CD4-positive, CD25-positive, alpha-beta regulatory T cell (primary cell): ENCODE results near the gene SEPHS1. TPM values are rescaled to one million over a fixed set of nuclear protein-coding genes. Genes with fewer than 3 reads are reported as not detected.
A peak's percentile ranks its signal among the peaks of the same experiment; 100 is the strongest.
"Not testable (repeated sequence)": the region's sequence is repeated elsewhere in the genome, so short reads cannot be mapped to it uniquely, and the experiment has no call there.

Experiments
- ATAC-seq, 2 donors: fragments of 150-1000 bp; cut with Tn5 transposase; one replicate each; pipeline ENCODE4 v1.10.0; 2021; ENCODE audit warnings: low read depth in 2 of 2, moderate number of reproducible peaks in 2 of 2, moderate library complexity in 1 of 2
- DNase-seq, 3 donors: peaks; one replicate each; pipeline versions ENCODE4 v3.0.0 to v3.0.0-alpha.2; 2012 to 2022; ENCODE audit warnings: mixed read lengths in 1 of 3
- H3K27ac ChIP-seq: one replicate; pipeline ENCODE4 v1.7.0; 2013; ENCODE audit warnings: mild to moderate bottlenecking, low read length; ENCODE audit not compliant: insufficient read depth, poor library complexity, severe bottlenecking
- H3K27me3 ChIP-seq: one replicate; pipeline ENCODE4 v1.7.0; 2013; ENCODE audit warnings: low read length; ENCODE audit not compliant: control insufficient read depth, insufficient read depth
- H3K36me3 ChIP-seq: one replicate; pipeline ENCODE4 v1.7.0; 2013; ENCODE audit warnings: mild to moderate bottlenecking, low read length, moderate library complexity; ENCODE audit not compliant: control insufficient read depth, insufficient read depth
- H3K4me1 ChIP-seq: 2 replicates; pipeline ENCODE4 v1.7.0; 2013; ENCODE audit warnings: mild to moderate bottlenecking, low read length; ENCODE audit not compliant: insufficient read depth, control insufficient read depth, poor library complexity, severe bottlenecking
- H3K4me3 ChIP-seq: one replicate; pipeline ENCODE4 v1.7.0; 2013; ENCODE audit warnings: low read depth, mild to moderate bottlenecking, low read length, moderate library complexity
- H3K9me3 ChIP-seq, 2 experiments: 1 replicate in 1 of 2; 2 replicates in 1 of 2; pipeline ENCODE4 v1.7.0; 2013; ENCODE audit warnings: low read length in 2 of 2, mild to moderate bottlenecking in 1 of 2, moderate library complexity in 1 of 2; ENCODE audit not compliant: control insufficient read depth in 2 of 2
- H3K27ac Mint-ChIP-seq, 3 donors: one replicate each; pipeline ENCODE4 v1.8.0; 2020 to 2022; ENCODE audit warnings: mild to moderate bottlenecking in 3 of 3, mixed read lengths in 3 of 3, moderate library complexity in 2 of 3
- H3K27me3 Mint-ChIP-seq: one replicate; pipeline ENCODE4 v1.8.0; 2022; ENCODE audit warnings: mild to moderate bottlenecking, mixed read lengths
- H3K36me3 Mint-ChIP-seq: one replicate; pipeline ENCODE4 v1.8.0; 2020; ENCODE audit warnings: mixed read lengths
- H3K4me1 Mint-ChIP-seq, 4 donors: one replicate each; pipeline ENCODE4 v1.8.0; 2020 to 2022; ENCODE audit warnings: mixed read lengths in 4 of 4, mild to moderate bottlenecking in 1 of 4
- H3K4me3 Mint-ChIP-seq, 4 donors: one replicate each; pipeline ENCODE4 v1.8.0; 2020 to 2022; ENCODE audit warnings: mild to moderate bottlenecking in 4 of 4, mixed read lengths in 4 of 4, moderate library complexity in 3 of 4
- H3K9me3 Mint-ChIP-seq, 7 donors: one replicate each; pipeline ENCODE4 v1.8.0; 2020 to 2022; ENCODE audit warnings: mixed read lengths in 7 of 7, mild to moderate bottlenecking in 3 of 7, moderate library complexity in 2 of 7
- polyA plus RNA-seq, 4 donors: library from polyadenylated mRNA; unstranded; fragments of 300-500 nt; fragmentation: Illumina TruSeq; gene quantifications; one replicate each; pipeline ENCODE4 v1.2.3, GENCODE V29; 2021
- total RNA-seq: library from RNA; stranded (reverse); gene quantifications from one replicate; pipeline ENCODE4 v1.2.3, GENCODE V29; 2022

The SEPHS1 gene
- total and polyA plus RNA-seq, 5 donors from 2014 or later: 14.6 to 26.6 (median 19.2) TPM

DNA sequence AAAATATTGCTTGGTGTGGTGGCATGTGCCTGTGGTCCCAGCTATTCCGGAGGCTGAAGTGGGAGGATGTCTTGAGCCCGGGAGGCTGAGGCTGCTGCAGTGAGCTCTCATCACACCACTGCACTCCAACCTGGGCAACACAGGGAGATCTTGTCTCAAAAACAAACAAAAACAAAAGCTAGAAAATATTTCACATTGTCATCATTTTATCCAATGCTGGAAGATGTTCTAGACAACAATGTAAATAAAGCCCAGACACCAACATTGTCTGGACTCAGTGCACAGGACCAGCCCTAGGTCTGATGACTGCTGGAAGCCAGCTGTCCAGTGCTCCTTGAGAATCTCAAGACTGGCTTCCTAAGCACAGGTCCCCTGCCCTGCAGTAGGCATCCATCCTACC is 13.5 kb downstream of the SEPHS1 start:
- no peak overlapping the region for H3K27ac Mint-ChIP-seq
- peaks cover 4 to 20% (median 15%) of the 10 kb centered on the region in 4 donors for H3K4me1 Mint-ChIP-seq
- ATAC-seq: no peak
- Histone ChIP-seq H3K27ac (no peak overlapping the region), H3K4me1 (no peaks in the 10 kb centered on the region), H3K27me3 (no peaks in the 10 kb centered on the region), H3K36me3 (peaks cover 37% of the 10 kb centered on the region), H3K9me3 (no peaks in the 10 kb centered on the region), H3K4me3 (no peak overlapping the region)
- H3K36me3 Mint-ChIP-seq: peaks cover 44% of the 10 kb centered on the region
- no peak for DNase-seq
- H3K27me3 Mint-ChIP-seq: no peaks in the 10 kb centered on the region
- H3K9me3 Mint-ChIP-seq: no peaks in the 10 kb centered on the region
- H3K4me3 Mint-ChIP-seq: no peak overlapping the region

- ATAC-seq (no peak), DNase-seq (no peak)
- Histone ChIP-seq H3K9me3 (no peaks in the 10 kb centered on the region), H3K4me3 (no peak overlapping the region), H3K27ac (no peak overlapping the region), H3K27me3 (no peaks in the 10 kb centered on the region), H3K36me3 (peaks cover 55% of the 10 kb centered on the region), H3K4me1 (no peaks in the 10 kb centered on the region)
- Mint-ChIP-seq H3K9me3 (no peaks in the 10 kb centered on the region), H3K4me1 (peaks cover 0 to 3% (median 1%) of the 10 kb centered on the region in 4 donors), H3K36me3 (peaks cover 52% of the 10 kb centered on the region), H3K4me3 (no peak overlapping the region), H3K27ac (no peak overlapping the region), H3K27me3 (no peaks in the 10 kb centered on the region)
Measured at GRCh38 chr10:13331646-13332045, 16.4 kb downstream of the SEPHS1 start.

DNA sequence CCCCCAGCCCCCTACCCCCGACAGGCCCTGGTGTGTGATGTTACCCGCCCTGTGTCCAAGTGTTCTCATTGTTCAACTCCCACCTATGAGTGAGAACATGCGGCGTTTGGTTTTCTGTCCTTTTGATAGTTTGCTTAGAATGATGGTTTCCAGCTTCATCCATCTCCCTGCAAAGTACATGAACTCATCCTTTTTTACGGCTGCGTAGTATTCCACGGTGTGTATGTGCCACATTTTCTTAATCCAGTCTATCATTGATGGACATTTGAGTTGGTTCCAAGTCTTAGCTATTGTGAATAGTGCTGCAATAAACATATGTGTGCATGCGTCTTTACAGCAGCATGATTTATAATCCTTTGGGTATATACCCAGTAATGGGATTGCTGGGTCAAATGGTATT is 17.1 kb downstream of the SEPHS1 start:
- H3K36me3 ChIP-seq: peaks cover 61% of the 10 kb centered on the region
- not testable (repeated sequence) for ATAC-seq, H3K27me3 ChIP-seq, H3K4me1 ChIP-seq, H3K4me3 ChIP-seq, H3K9me3 ChIP-seq, H3K27me3 Mint-ChIP-seq, H3K4me1 Mint-ChIP-seq, H3K4me3 Mint-ChIP-seq, H3K27ac ChIP-seq, DNase-seq, H3K9me3 Mint-ChIP-seq
- H3K27ac Mint-ChIP-seq: peak overlapping the region in 1 of 3 donors; percentile 3
- H3K36me3 Mint-ChIP-seq: peaks cover 49% of the 10 kb centered on the region

GRCh38 chr10:13329565-13329964 is 18.5 kb downstream of the SEPHS1 start:
- H3K36me3 Mint-ChIP-seq: peaks cover 52% of the 10 kb centered on the region
- no peaks in the 10 kb centered on the region for H3K9me3 Mint-ChIP-seq
- H3K27me3 ChIP-seq: no peaks in the 10 kb centered on the region
- ATAC-seq (no peak), DNase-seq (no peak)
- no peak overlapping the region for H3K4me3 Mint-ChIP-seq
- peaks cover 66% of the 10 kb centered on the region for H3K36me3 ChIP-seq
- no peak overlapping the region for H3K27ac ChIP-seq
- no peaks in the 10 kb centered on the region for H3K27me3 Mint-ChIP-seq
- H3K4me1 Mint-ChIP-seq: peaks cover 0 to 3% (median 1%) of the 10 kb centered on the region in 4 donors
- no peaks in the 10 kb centered on the region for H3K4me1 ChIP-seq
- peak overlapping the region in 1 of 3 donors; percentile 79 for H3K27ac Mint-ChIP-seq
- no peak overlapping the region for H3K4me3 ChIP-seq
- no peaks in the 10 kb centered on the region for H3K9me3 ChIP-seq

GRCh38 chr10:13328613-13329012 is 19.5 kb downstream of the SEPHS1 start:
- H3K27ac ChIP-seq: no peak overlapping the region
- ATAC-seq (no peak), DNase-seq (no peak)
- peaks cover 55% of the 10 kb centered on the region for H3K36me3 Mint-ChIP-seq
- peaks cover 68% of the 10 kb centered on the region for H3K36me3 ChIP-seq
- H3K9me3 ChIP-seq: no peaks in the 10 kb centered on the region
- no peaks in the 10 kb centered on the region for H3K4me1 ChIP-seq
- H3K9me3 Mint-ChIP-seq: no peaks in the 10 kb centered on the region
- H3K4me1 Mint-ChIP-seq: peaks cover 0 to 3% (median 1%) of the 10 kb centered on the region in 4 donors
- H3K27ac Mint-ChIP-seq: no peak overlapping the region
- no peak overlapping the region for H3K4me3 Mint-ChIP-seq
- H3K27me3 ChIP-seq: no peaks in the 10 kb centered on the region
- H3K27me3 Mint-ChIP-seq: no peaks in the 10 kb centered on the region
- H3K4me3 ChIP-seq: no peak overlapping the region

DNA sequence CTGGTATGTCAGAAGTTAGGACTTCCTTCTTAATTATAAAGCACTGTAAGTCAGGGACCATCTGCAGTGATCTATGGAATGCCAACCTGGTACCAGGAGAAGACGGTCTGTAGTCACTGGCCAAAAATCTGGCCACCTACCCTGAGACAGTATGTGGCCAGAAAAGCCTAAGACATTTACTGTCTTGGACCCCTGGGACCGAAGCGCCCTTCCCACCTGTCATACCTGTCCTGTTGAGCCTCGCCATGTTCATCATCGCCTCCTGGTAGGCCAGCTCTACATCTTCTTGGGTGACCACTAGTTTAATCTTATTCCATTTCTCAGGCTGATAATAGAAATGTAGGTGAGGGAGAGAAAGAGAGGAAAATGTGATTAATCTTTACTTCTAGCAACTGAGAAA is 20.0 kb downstream of the SEPHS1 start:
- Histone ChIP-seq H3K27ac (no peak overlapping the region), H3K27me3 (no peaks in the 10 kb centered on the region), H3K4me1 (no peaks in the 10 kb centered on the region), H3K36me3 (peaks cover 69% of the 10 kb centered on the region), H3K9me3 (no peaks in the 10 kb centered on the region), H3K4me3 (no peak overlapping the region)
- Mint-ChIP-seq H3K27me3 (no peaks in the 10 kb centered on the region), H3K9me3 (no peaks in the 10 kb centered on the region), H3K4me3 (no peak overlapping the region), H3K36me3 (peaks cover 52% of the 10 kb centered on the region), H3K27ac (peak overlapping the region in 1 of 3 donors; percentile 35), H3K4me1 (peaks cover 0 to 3% (median 1%) of the 10 kb centered on the region in 4 donors)
- ATAC-seq (no peak), DNase-seq (no peak)

GRCh38 chr10:13327534-13327933 is 20.6 kb downstream of the SEPHS1 start:
- DNase-seq: no peak
- Mint-ChIP-seq H3K36me3 (peaks cover 52% of the 10 kb centered on the region), H3K27ac (no peak overlapping the region), H3K27me3 (no peaks in the 10 kb centered on the region), H3K9me3 (no peaks in the 10 kb centered on the region), H3K4me3 (no peak overlapping the region), H3K4me1 (peaks cover 0 to 3% (median 1%) of the 10 kb centered on the region in 4 donors)
- H3K9me3 ChIP-seq: no peaks in the 10 kb centered on the region
- H3K27me3 ChIP-seq: no peaks in the 10 kb centered on the region
- no peaks in the 10 kb centered on the region for H3K4me1 ChIP-seq
- no peak for ATAC-seq
- no peak overlapping the region for H3K27ac ChIP-seq
- H3K4me3 ChIP-seq: no peak overlapping the region
- H3K36me3 ChIP-seq: peaks cover 72% of the 10 kb centered on the region

DNA sequence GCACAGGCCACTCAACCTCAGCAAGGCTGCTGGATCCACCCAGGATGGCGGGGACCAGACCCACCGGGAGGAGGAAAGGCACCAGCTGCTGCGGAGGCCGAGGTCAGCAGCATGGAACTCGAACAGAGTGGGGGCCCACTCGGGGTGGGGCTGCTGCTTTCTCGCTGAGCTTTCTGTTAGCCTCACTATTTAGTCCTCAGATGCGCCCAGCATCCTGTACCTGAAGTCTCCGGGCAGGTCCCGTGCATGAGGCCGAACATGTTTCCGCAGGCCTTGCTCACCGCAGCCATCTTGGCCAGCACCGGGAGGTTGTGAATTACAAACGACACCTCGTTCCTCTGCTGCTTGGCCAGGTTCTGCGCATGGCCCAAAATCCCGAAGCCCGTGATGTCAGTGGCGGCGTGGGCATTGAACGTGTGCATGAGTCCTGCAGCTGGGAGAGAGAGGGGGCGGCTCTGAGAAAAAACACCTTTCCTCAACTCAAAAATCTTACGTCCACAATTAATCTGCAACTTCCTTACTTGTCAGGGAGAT is 25.4 kb downstream of the SEPHS1 start:
- Mint-ChIP-seq H3K4me3 (peak overlapping the region in 1 of 4 donors; percentile 21), H3K27me3 (no peaks in the 10 kb centered on the region), H3K9me3 (no peaks in the 10 kb centered on the region), H3K36me3 (peaks cover 37% of the 10 kb centered on the region), H3K27ac (no peak overlapping the region), H3K4me1 (peaks cover 0 to 3% (median 1%) of the 10 kb centered on the region in 4 donors)
- ATAC-seq (no peak), DNase-seq (no peak)
- H3K4me1 ChIP-seq: no peaks in the 10 kb centered on the region
- H3K27me3 ChIP-seq: no peaks in the 10 kb centered on the region
- no peak overlapping the region for H3K27ac ChIP-seq
- no peak overlapping the region for H3K4me3 ChIP-seq
- H3K36me3 ChIP-seq: peaks cover 51% of the 10 kb centered on the region
- no peaks in the 10 kb centered on the region for H3K9me3 ChIP-seq
